NCI-H345 treated with DMSO at 0.1 percent for 48 hours (cell line): Measurements from ENCODE around the gene IRAK4.

Source experiments
- DNase-seq: peaks from one replicate; lab custom pipeline; 2025; ENCODE audit not compliant: unreplicated experiment; lab: John Stamatoyannopoulos, UW

The IRAK4 gene

DNA sequence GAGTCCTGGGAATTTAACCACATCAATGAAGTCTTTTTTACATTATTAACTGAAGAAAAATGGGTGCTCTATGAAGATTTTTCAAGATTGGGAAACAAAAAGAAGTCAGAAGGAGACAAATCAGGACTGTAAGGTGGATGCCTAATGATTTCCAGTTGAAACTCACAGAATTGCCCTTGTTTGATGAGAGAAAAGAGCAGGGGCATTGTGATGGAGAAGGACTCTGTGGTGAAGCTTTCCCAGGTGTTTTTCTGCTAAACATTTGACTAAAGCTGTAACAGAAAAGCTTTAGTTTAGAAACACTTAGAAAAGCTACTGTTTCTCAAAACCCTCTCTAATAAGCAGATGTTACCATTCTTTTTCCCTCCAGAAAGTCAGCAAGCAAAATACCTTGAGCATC is 5.8 kb downstream of the IRAK4 start:
- no peak for DNase-seq

DNA sequence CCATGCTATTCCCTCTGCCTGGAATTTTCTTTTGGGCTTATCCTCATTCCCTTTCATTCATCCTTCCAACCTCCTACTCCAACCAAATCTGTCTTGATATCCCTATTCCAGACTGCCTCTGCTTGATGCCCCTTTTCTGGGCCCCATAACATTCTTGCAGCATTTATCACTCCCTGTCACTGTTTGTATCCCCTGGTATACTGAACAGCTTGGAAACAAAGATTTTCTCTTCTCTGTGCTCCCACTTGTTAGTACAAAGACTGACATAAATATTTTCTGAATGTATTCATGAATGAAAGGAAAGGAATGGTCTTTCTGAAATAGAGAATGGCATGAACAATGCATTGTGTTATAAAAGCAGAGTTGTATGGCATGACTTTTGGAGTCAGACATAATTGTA is 7.5 kb downstream of the IRAK4 start:
- no peak for DNase-seq

DNA sequence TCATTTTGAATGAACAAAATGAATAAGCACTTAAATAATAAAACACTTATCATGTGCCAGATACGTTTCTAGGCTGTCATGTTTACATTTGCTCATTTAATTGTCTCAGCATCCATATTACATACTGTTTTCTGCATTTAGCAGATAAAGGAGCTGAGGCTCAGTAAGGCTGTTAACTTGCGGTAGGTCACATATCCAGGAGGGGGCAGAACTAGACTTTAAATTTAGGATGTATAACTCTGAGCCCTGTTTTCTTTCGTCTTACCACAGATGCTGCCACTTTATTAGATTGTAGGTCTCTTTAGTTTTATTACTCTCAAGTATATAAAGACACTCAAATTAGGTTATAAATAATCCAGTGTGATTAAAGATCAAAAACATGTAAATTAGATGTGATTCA is 17.7 kb downstream of the IRAK4 start:
- DNase-seq, result no peak

DNA sequence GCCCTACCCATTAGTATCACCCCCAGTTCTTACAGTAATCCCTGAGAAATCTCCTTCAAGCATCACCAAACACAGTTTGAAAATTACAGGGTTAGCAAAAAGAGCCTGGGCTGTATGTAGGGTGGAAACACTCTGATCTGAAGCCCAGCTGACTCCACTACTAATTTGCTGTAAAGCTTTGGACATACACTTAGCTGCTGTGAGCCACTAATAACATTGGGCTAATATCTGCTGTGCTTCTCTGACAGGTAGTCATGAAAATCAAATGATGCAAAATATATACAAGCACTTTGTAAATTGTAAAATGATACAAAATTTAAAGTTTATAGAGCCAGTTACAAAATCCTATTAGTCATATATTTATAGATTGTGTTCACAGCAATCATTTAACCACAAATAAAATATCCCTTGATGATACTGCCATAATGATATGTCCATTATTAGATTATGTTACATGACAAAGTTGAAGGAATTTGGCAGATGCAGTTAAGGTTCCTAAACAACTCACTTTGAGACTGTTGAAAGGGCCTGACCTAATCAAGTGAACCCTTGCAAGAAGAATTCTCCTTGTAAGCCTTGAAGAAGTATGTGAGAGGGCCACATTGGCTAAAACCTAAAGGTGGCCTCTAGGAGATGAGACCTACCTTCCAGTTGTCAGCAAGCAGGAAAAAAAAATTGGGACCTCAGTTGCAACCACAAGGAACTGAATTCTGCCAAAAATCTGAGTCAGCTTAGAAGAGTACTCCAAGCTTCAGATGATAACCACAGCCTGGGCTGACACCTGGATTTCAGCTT is 28.3 kb downstream of the IRAK4 start:
- DNase-seq, result no peak

DNA sequence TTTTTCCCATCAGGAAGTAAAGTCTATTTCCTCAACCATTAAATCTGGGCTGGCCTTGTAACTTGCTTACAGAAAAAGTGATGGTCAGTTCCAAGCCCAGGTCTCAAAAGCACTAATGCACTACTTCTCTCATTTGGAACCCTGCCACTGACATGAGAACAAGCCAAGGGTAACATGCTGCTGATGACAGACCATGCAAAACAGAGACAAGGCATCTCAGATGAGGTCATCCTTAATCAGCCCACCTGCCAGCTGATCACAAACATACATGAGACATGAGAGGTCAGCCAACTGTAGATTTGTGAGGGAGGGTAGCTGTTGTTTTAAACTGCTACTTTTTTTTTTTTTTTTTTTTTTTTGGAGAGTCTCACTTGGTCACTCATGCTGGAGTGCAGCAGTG is 31.2 kb downstream of the IRAK4 start:
- DNase-seq, result no peak

DNA sequence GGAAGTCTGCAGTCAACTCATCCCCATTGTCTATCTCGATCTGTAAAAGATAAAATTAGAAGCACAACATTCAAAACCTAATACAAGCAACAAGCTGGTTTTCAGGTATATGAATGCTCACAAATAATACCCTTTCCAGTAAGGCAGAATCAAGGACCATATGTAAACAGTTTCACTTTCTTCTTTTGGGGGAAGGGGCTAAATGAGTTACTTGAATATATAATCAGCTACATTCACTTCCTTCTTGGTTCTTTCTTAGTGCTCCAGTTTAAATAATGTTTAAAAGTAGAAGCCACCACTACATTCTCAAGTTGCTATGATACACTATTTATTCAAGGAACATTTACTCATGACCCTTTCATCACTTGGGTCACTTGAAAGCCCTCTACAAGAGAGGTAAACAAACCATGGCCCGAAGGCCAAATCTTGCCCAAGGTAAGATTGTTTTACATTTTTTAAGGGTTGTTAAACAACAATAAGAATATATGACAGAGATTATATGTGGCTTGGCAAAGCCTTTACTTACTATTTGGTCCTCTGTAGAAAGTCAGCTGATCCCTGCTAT is 37.0 kb downstream of the IRAK4 start:
- DNase-seq, result no peak

DNA sequence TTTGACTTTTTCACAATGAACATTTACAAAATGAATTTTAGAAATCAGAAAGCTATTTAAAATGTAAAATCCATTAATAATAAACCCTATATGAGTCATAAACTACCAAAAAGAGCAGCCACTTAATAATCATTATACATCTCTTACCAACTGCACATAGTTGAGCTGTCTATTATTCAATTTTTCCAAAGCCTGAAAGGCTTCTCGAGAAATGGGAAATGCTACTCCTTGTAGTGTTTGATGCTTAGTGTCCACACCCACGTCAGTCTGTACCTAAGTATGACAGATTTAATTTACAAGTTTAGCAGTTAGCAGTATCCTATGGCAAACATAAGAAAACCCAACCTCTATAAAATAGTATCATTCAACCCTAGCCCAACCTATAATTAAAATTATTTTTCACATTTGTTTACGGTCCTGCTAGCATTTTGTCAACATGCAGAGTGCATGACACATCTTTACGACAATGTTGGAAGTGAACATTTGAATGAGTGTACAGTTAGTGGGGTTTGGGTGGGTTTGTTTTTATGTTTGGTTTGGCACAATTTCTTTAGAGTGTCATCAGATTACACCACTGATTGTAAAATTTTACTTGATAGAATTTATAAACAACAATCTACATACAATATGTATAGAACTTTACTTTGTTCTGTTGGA is 38.9 kb downstream of the IRAK4 start:
- DNase-seq, result no peak

DNA sequence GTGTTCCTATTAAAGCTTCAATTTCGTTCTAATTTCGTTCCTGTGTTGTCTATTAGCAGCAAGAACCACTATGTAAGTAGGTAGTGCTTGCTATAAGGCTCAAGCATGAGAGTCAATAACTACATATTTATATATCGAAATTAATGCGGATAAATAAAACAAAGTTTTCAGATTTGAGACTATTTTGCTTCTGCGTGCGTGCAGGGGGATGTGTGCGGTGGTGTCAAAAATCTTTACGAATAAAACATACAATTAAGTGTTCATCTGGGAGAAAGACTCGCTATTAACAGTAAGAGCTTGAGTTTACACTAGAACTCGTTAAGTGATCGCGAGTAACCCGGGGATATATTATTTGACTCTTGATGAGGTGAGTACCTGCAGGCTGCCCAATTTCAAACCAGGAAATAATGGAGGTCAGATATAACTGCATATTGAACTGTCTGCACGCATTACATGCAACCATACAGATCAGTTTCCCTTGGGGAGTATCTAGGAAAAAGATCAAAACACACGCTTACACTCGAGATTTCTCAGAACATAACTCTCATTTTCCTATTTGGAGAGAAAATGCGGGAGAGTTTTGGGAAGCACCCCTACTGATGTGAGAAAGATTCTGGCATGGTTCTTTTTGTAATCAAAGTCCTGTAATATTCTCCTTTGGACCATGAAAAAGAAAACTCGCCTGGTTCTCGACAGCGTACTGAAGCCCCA is 46.6 kb downstream of the IRAK4 start:
- no peak for DNase-seq

DNA sequence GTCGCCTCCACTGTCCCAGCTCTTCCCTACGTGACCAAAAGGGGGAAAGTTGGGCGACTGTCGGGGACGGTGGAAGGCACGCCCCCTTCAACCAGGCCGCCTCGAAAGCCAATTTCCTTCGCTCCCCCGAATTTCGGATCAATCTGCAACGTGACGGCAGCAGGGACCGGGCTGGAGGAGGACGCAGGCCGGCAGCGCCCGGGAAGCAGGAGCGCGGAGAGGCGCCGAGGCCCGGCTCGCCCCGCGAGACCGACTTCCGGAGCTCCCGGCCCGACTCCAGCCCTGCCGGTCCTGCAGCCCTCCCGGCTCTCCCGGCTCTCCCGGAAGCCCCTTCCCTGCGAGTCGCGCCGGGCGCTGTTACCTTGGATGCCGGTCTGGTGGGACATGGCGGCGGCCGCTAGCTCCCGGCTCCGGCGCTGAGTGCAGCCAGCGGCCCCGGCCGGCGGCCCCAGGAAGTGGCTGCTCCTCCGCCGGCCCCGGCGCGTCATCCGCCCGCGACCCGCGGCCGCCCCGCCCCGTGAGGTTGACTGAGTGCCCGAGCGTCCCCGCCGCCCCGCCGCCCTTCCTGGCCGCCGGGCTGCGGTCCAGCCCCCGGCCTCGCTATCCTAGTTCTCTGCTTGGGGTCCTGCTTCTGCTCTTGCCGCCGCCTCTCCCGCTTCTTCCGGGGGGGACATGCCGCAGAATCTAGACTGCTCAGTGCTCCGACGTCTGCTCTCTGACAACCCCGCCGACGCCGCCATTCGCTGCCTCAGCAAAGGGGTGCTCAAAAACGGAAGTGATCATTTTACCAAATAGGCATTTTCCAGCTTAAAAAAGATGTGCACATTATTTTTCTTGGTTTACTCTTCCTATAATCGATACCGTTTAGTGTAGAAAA is 47.3 kb downstream of the IRAK4 start, which contains the start of gene TWF1:
TWF1 (minus strand) TSS at position 458 of the 877 bp plus-strand sequence; CDS start at position 386, 72 bp downstream.
- DNase-seq, result peak; percentile 8

DNA sequence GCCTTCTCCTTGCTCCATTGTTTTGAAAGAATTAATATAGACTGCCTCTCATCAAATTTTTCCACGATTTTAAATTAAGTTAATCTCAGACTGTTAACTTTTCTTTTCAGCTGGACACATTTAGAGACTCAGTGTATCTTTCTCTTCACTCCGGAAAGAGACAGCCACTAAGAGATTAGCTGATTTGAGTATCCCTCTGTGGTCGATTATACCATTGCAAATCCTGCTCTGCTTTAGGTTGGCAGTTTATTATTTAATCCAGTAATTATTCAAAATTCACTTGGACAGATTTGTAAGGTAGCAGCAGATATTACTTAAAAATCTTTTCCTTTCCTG is 48.0 kb downstream of the IRAK4 start:
- no peak for DNase-seq

DNA sequence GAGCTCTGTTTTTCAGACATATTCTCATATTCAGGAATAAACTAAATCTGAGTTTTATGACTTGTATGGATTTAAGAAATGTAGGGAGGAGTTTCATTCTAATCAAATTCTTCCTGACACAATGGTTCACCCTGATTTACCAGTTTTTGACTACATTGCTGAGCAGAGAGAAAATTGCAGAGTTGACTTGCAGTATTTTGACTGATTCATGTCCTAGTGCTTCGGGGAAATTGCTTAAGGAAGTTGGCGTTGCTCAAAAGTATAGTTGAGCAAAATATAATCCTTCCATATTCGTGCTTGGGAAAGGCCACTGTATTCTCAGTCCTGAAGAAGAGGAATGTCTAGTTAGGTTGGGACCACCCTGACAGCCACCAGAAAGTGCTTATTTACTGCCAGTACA is 48.6 kb downstream of the IRAK4 start:
- no peak for DNase-seq

DNA sequence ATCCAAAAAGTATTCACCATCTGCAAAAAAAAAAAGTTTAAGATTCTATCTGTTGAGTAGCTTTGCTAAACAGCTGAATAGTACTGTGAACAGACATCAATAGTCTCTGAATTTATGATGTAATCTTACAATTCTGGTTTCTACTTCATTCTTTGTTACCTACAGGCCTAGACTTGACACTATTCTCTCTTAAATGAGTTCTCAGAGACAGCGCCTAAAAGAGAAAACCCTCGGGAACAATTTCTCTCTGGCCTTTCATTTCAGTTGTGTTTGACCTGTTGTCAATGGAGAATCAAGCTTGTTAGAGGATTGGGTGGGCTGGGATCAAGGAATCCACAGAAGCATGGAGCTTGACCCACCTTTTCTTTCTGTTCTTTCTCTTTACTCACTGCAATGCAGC is 53.3 kb downstream of the IRAK4 start:
- no peak for DNase-seq

DNA sequence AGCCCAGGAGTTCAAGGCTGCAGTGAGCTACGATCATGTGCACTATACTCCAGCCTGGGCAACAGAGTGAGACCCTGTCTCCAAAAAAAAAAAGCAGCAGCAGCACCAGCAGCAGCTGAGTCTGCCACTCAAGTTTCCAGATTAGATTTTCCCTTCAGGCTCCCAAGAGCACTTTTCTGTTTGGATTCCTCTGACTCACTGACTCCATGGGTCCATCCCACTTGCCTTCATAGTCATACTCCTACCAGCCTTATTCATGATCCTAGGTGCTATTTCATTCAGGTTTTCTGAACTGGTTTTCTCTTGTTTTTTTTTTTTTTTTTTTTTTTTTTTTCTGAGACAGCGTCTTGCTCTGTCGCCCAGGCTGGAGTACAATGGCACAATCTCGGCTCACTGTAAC is 54.2 kb downstream of the IRAK4 start:
- no peak for DNase-seq

DNA sequence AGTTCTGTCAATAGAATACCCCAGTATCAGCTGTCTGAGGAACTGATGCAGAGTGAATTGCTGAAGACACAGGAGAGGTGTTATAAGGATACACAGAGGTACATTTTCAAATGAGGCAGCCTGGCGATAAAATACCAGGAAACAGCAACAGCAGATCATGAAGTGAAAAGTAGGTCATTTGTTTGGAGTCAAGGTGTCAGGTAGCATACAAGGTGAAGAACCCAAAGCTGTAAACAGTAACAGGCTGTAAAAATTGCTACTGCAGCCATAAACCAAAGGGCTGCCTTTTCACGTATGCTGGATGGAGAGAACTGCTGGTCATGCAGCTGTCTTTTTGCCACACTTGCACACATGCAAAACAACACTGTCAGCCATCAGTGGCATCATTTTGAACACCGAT is 56.7 kb downstream of the IRAK4 start:
- DNase-seq, result no peak

DNA sequence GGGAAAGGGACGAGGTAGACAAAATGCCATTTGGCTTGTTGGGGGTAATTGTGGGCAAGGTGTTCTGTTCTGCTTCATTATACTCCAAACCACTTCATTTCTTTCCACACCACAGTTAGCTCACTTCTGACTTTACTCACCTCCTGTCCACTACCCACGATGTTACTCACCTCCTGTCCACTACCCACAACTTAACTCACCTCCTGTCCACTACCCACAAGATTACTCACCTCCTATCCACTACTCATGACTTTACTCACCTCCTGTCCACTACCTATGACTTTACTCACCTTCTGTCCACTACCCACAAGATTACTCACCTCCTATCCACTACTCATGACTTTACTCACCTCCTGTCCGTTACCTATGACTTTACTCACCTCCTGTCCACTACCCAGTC is 57.4 kb downstream of the IRAK4 start:
- DNase-seq, result no peak

DNA sequence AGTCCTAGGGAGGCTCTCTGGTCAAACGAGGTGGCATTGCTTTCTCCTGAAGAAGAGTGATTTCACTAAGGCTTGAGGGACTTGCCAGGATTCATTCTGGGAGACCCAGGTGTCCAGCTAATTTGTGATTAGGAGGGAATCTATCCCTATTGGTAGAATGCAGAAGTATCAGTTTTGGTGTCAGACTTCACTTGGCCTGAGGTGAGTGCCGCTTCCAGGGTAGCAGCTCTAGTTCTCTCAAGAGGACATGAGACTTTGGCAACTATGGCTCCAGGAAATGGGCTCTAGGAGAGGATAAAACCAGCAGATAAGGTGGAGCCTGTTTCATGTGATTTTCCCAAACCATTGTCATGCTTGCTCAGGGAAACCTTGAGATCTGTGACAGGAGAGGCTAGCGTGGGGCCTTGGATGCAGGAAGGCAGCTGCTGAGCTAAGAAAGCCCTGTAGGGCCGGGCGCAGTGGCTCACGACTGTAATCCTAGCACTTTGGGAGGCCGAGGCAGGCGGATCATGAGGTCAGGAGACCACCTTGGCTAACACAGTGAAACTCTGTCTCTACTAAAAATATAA is 65.5 kb downstream of the IRAK4 start:
- no peak for DNase-seq

DNA sequence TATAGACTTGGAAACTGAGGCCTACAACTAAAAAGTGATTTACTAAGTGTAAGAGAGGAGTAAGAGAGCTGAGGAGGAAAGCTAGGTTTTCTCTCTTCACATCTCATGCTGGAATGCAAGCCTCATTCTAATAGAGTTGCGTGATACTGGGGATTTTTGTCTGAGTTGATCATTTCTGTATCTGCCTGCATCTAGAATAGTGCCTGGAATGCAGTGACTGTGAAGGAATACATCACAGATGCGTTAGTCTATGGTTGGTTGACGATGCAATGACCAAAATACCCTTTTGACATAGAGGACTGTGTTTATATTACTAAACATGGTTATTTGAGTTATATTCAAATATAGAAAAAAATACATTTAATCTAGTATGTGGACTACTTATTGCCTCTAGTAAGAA is 67.9 kb downstream of the IRAK4 start:
- DNase-seq, result no peak

DNA sequence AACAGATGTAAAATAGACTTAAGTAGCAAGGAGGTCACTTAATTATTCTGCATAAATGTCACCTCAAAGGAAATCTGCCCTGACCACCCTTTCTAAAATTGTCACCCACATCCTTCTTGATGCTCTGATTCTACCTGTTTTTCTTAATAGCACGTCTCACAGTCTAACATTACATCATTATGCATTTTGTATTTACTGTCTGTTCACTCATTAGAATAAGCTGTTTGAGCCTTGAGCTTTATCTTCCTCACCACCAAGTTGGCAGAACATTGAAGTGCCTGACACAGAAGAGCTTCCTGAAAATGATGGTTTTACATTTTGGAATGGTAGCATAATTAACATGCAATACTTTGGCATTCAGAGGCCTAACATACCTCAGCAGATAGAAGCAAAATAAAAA is 68.3 kb downstream of the IRAK4 start:
- no peak for DNase-seq

DNA sequence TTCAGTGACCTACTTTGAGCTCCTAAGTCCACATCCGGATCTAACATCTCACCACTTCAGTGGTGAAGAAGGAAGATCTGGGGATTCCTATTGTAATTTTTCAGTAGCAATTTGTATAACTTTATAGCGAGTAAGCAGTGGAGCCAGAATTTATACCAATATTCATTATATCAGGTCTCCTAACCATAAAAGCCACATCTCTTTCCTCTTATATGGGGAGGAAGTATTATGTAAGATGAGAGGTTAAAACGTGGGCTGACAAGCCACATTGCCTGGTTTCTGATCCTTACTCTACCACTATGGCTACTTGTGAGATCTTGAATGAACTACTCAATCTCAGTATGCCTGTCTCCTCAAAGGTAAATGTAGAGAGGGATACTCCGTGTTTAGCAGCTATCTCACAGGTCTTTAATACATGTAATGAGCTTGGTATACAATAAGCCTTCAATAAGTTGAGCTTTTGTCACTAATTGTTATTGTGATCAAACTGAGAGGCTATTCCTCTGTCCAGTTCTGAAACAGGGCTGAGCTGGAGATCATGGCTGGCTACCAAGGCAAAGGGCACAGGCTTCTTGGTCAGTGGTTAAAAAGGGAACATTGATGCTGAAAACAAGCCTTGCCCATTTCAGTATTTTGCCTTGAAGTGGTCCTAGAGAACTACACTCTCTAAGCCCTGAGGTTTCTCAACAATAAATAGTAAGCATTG is 73.9 kb downstream of the IRAK4 start:
- no peak for DNase-seq

DNA sequence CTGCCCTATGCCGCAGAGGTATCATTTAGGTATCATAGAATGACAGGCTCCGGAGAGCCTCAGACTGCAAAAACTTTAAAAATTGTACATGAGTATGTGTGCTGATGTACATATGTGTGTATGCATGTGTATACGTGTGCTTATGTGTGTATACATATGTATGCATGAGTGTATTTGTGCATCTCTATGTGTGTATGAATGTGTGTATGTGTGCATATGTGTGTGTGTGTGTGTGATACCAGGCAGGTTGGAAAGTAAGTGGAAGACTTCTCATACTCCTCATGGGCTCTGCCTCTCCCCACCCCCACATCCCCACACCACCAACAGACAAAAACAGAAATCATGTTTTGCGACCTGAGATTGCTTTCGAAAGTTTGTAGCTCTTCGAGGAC is 76.5 kb downstream of the IRAK4 start:
- DNase-seq, result no peak
